HG03521 (cell line): Measurements from ENCODE around the gene SYCP2.
"Not testable (repeated sequence)": the region's sequence is repeated elsewhere in the genome, so short reads cannot be mapped to it uniquely, and the experiment has no call there.

Source experiments
- ATAC-seq: cut with Tn5 transposase; IDR thresholded peaks from one replicate; pipeline ENCODE4 v1.9.1; 2021; ENCODE audit warnings: mild to moderate bottlenecking, moderate library complexity; ENCODE audit not compliant: unreplicated experiment

Gene SYCP2

GRCh38 chr20:59903621-59904020 is 29.8 kb downstream of the SYCP2 start:
- no peak for ATAC-seq

- no peak for ATAC-seq
Measured at GRCh38 chr20:59902470-59902869, 31.0 kb downstream of the SYCP2 start.

- no peak for ATAC-seq
Measured at GRCh38 chr20:59895908-59896307, 37.5 kb downstream of the SYCP2 start.

- no peak for ATAC-seq
Measured at GRCh38 chr20:59891581-59891980, 41.9 kb downstream of the SYCP2 start.

GRCh38 chr20:59890035-59890434 is 43.4 kb downstream of the SYCP2 start:
- not testable (repeated sequence) for ATAC-seq

GRCh38 chr20:59888050-59888449 is 45.4 kb downstream of the SYCP2 start:
- no peak for ATAC-seq

GRCh38 chr20:59884494-59884893 is 48.9 kb downstream of the SYCP2 start:
- no peak for ATAC-seq

- ATAC-seq = no peak
Measured at GRCh38 chr20:59880198-59880597, 53.2 kb downstream of the SYCP2 start.

- ATAC-seq = no peak
Measured at GRCh38 chr20:59873409-59873808, 60.0 kb downstream of the SYCP2 start.

- no peak for ATAC-seq
Measured at GRCh38 chr20:59871096-59871495, 62.3 kb downstream of the SYCP2 start.

- ATAC-seq = no peak
Measured at GRCh38 chr20:59866338-59866737, 67.1 kb downstream of the SYCP2 start.

GRCh38 chr20:59864726-59865125 is 68.7 kb downstream of the SYCP2 start:
- ATAC-seq = no peak

GRCh38 chr20:59863058-59863457 is 70.4 kb downstream of the SYCP2 start:
- ATAC-seq = no peak

GRCh38 chr20:59861401-59861800 is 72.0 kb downstream of the SYCP2 start:
- no peak for ATAC-seq

- ATAC-seq = no peak
Measured at GRCh38 chr20:59858425-59858824, 75.0 kb downstream of the SYCP2 start.

GRCh38 chr20:59857966-59858365 is 75.5 kb downstream of the SYCP2 start:
- no peak for ATAC-seq

- ATAC-seq = not testable (repeated sequence)
Measured at GRCh38 chr20:59856941-59857340, 76.5 kb downstream of the SYCP2 start.

- not testable (repeated sequence) for ATAC-seq
Measured at GRCh38 chr20:59856526-59856925, 76.9 kb downstream of the SYCP2 start.

GRCh38 chr20:59850018-59850641 is 83.3 kb downstream of the SYCP2 start:
- no peak for ATAC-seq

GRCh38 chr20:59848182-59848581 is 85.3 kb downstream of the SYCP2 start:
- no peak for ATAC-seq

GRCh38 chr20:59845472-59845871 is 88.0 kb downstream of the SYCP2 start:
- ATAC-seq = no peak

- no peak for ATAC-seq
Measured at GRCh38 chr20:59839400-59839799, 94.0 kb downstream of the SYCP2 start.
